Fibroblast of lung (primary cell): ENCODE results near the gene NDC1. TPM values are rescaled to one million over a fixed set of nuclear protein-coding genes. Genes with fewer than 3 reads are reported as not detected.

Source experiments
- DNase-seq, 2 donors: peaks; one replicate each; pipeline versions ENCODE4 v3.0.0 to v3.0.0-alpha.2; 2010; ENCODE audit warnings: low read depth in 2 of 2
- H2AFZ ChIP-seq: 2 replicates; pipeline ENCODE4 v1.5.1; 2012; ENCODE audit warnings: low read length, control low read depth, inconsistent platforms
- H3K27ac ChIP-seq: 2 replicates; pipeline ENCODE4 v1.5.1; 2011; ENCODE audit warnings: low read length, control low read depth; ENCODE audit not compliant: insufficient read depth
- H3K27me3 ChIP-seq: 2 replicates; pipeline ENCODE4 v1.5.1; 2011; ENCODE audit warnings: mild to moderate bottlenecking, low read length; ENCODE audit not compliant: control insufficient read depth, insufficient read depth
- H3K36me3 ChIP-seq: 2 replicates; pipeline ENCODE4 v1.5.1; 2011; ENCODE audit warnings: low read length; ENCODE audit not compliant: control insufficient read depth, insufficient read depth
- H3K4me1 ChIP-seq: 2 replicates; pipeline ENCODE4 v1.5.1; 2011; ENCODE audit warnings: low read length; ENCODE audit not compliant: control insufficient read depth, insufficient read depth; ENCODE audit errors: extremely low read depth
- H3K4me2 ChIP-seq: 2 replicates; pipeline ENCODE4 v1.5.1; 2011; ENCODE audit warnings: low read length, control low read depth; ENCODE audit not compliant: insufficient read depth; ENCODE audit errors: extremely low read depth
- H3K4me3 ChIP-seq, 4 experiments: fragments of 200-600 bp in 1 of 4; sonication (generic) in 1 of 4; replicated peaks in 1 of 4; 2 replicates each; pipeline ENCODE4 v1.5.1; 2011 to 2016; ENCODE audit warnings: low read length in 4 of 4, low read depth in 3 of 4, mild to moderate bottlenecking in 3 of 4, control low read depth in 2 of 4, inconsistent platforms in 1 of 4, mixed read lengths in 1 of 4; ENCODE audit not compliant: insufficient read depth in 1 of 4; ENCODE audit errors: control extremely low read depth in 1 of 4
- H3K79me2 ChIP-seq: 2 replicates; pipeline ENCODE4 v1.5.1; 2012; ENCODE audit warnings: mild to moderate bottlenecking, low read length, inconsistent platforms; ENCODE audit not compliant: control insufficient read depth, insufficient read depth
- H3K9ac ChIP-seq: 2 replicates; pipeline ENCODE4 v1.5.1; 2011; ENCODE audit warnings: mild to moderate bottlenecking, low read length, control low read depth; ENCODE audit not compliant: insufficient read depth
- H3K9me3 ChIP-seq: 2 replicates; pipeline ENCODE4 v1.5.1; 2012; ENCODE audit warnings: low read depth, low read length; ENCODE audit not compliant: control insufficient read depth, insufficient read depth
- H4K20me1 ChIP-seq: 2 replicates; pipeline ENCODE4 v1.5.1; 2011; ENCODE audit warnings: low read length; ENCODE audit not compliant: control insufficient read depth, insufficient read depth; ENCODE audit errors: extremely low read depth
- CTCF ChIP-seq, 2 donors: IDR thresholded peaks in 1 of 2; conservative IDR thresholded peaks in 1 of 2; 1 replicate in 1 of 2; 2 replicates in 1 of 2; pipeline ENCODE4 v1.5.1; 2011 to 2012; ENCODE audit warnings: low read length in 2 of 2, control low read depth in 1 of 2, inconsistent platforms in 1 of 2, low read depth in 1 of 2, mild to moderate bottlenecking in 1 of 2
- EZH2 ChIP-seq: IDR thresholded peaks from 2 replicates; pipeline ENCODE4 v1.5.1; 2012; ENCODE audit warnings: low read length, control low read depth, mild to moderate bottlenecking; ENCODE audit errors: missing control alignments
- polyA plus RNA-seq, 2 donors: library from polyadenylated mRNA; depleted of rRNA in 1 of 2; stranded (reverse) in 1 of 2; unstranded in 1 of 2; fragments of >200 nt; gene quantifications; 2 replicates each; pipeline ENCODE4 v1.2.1, GENCODE V29; 2011 to 2012; ENCODE audit warnings: missing spikeins in 1 of 2
- total RNA-seq: library from RNA; depleted of rRNA; stranded (reverse); fragments of >200 nt; gene quantifications from 2 replicates; pipeline ENCODE4 v1.2.1, GENCODE V29; 2014

NDC1 gene
- total and polyA plus RNA-seq, 2 donors (not counting 1 experiment from before 2014, with no cell fraction given) = 11.6 to 14.3 TPM

- no peak overlapping the region for H3K27ac ChIP-seq
- H3K9me3 ChIP-seq = no peaks in the 10 kb centered on the region
- no peak overlapping the region for H2AFZ ChIP-seq
- no peaks in the 10 kb centered on the region for H3K27me3 ChIP-seq
- no peak overlapping the region for H3K9ac ChIP-seq
- H3K4me2 ChIP-seq = no peak overlapping the region
- no peaks in the 10 kb centered on the region for H3K4me1 ChIP-seq
- DNase-seq = no peak
- H3K79me2 ChIP-seq = no peaks in the 10 kb centered on the region
- H4K20me1 ChIP-seq = no peaks in the 10 kb centered on the region
- H3K36me3 ChIP-seq = peaks cover 2% of the 10 kb centered on the region
- no peak for TF ChIP-seq EZH2
- no peak for TF ChIP-seq CTCF (conservative IDR thresholded peaks at IDR 0.05 in 1 of 2, IDR thresholded peaks at IDR 0.05 in 1 of 2; ENCODE audit: low read depth in 1 of 2, low read length in 2 of 2)
- no peak overlapping the region for H3K4me3 ChIP-seq
Measured at GRCh38 chr1:53800621-53801020, 37.5 kb downstream of the NDC1 start.

- Histone ChIP-seq H3K79me2 (no peaks in the 10 kb centered on the region), H2AFZ (no peak overlapping the region), H3K4me2 (no peak overlapping the region), H3K36me3 (peaks cover 2% of the 10 kb centered on the region), H3K9me3 (no peaks in the 10 kb centered on the region), H3K4me1 (no peaks in the 10 kb centered on the region), H3K9ac (no peak overlapping the region), H3K27me3 (no peaks in the 10 kb centered on the region), H3K27ac (no peak overlapping the region), H3K4me3 (no peak overlapping the region), H4K20me1 (no peaks in the 10 kb centered on the region)
- DNase-seq = peak in 1 of 2 donors; percentile 33
- TF ChIP-seq CTCF (conservative IDR thresholded peaks at IDR 0.05 in 1 of 2, IDR thresholded peaks at IDR 0.05 in 1 of 2; ENCODE audit: low read depth in 1 of 2, low read length in 2 of 2) = no peak
- TF ChIP-seq EZH2 = no peak
Measured at GRCh38 chr1:53799141-53799540, 39.0 kb downstream of the NDC1 start.

GRCh38 chr1:53792806-53793205 lies 45.3 kb downstream of the NDC1 start:
- H3K36me3 ChIP-seq = peaks cover 2% of the 10 kb centered on the region
- no peak overlapping the region for H3K9ac ChIP-seq

More at GRCh38 chr1:53792806-53793205, 45.3 kb downstream of the NDC1 start:
- H3K4me2 ChIP-seq = no peak overlapping the region
- H4K20me1 ChIP-seq = no peaks in the 10 kb centered on the region
- DNase-seq = no peak
- TF ChIP-seq CTCF (conservative IDR thresholded peaks at IDR 0.05 in 1 of 2, IDR thresholded peaks at IDR 0.05 in 1 of 2; ENCODE audit: low read depth in 1 of 2, low read length in 2 of 2) (no peak), EZH2 (no peak)
- no peak overlapping the region for H3K4me3 ChIP-seq
- no peaks in the 10 kb centered on the region for H3K9me3 ChIP-seq
- no peak overlapping the region for H3K27ac ChIP-seq
- H2AFZ ChIP-seq = no peak overlapping the region
- no peaks in the 10 kb centered on the region for H3K79me2 ChIP-seq
- H3K4me1 ChIP-seq = no peaks in the 10 kb centered on the region
- H3K27me3 ChIP-seq = no peaks in the 10 kb centered on the region
